SIG-M5 treated with dmso at 0.1 percent for 504 hours (cell line): ENCODE data around the gene CTIF.

Experiments
- DNase-seq: peaks from one replicate; lab custom pipeline; 2025; ENCODE audit not compliant: unreplicated experiment; lab: John Stamatoyannopoulos, UW

CTIF gene

DNA sequence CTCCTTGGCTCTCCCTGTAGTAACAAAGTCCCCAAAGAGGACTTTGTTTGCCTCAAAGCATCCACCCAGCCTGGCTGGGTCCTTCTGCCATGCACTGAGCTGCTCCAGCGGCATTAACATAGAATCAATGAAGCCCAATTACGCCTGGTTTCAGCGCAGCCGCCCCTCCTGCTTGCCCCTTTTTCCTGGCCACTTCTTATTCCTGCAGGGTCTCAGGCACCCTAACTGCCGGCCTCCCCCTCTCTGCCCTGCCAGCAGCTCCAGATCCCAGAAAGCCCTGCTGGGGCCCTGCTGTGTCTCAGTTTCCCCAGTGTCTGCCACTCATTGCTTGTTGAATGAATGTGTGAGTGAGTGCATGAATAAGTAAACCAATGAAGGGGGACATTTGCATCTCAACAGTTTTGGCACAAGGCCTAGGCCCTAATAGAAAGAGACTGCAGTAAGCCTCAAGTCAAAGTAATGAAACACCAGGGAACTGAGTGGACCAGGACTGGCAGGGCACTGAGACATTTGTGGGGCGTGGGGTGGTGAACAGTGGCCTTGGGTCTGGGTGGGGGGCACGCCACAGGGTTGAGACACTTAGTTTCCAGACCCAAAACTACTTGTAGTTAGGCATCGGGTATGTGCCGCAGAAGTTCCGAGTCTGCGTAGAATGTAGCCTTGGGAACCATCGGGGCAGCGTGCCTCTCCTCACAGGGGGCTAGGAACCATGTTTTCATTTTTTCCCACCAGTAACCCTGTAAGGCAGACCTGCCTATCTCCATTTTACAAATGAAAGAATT lies 351.3 kb downstream of the CTIF start:
- DNase-seq: no peak

DNA sequence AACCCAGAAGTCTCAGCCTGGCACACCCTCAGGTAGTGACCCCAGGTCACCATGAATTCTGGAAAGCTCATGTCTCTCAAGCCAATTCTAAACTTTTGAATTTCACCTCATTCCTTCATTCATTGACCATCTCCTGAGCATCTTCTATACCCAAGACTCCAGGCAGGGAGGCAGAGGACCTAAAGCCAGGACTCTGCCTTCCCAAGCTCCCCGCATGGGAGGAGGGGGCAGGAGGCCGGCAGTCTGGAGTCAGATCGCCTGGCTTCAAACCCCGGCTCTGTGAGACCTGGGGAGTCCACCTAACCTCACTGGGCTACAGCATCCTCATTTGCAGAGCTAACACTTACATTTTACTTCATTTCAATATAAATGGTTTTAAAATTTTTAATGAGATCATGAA lies 352.9 kb downstream of the CTIF start:
- no peak for DNase-seq

DNA sequence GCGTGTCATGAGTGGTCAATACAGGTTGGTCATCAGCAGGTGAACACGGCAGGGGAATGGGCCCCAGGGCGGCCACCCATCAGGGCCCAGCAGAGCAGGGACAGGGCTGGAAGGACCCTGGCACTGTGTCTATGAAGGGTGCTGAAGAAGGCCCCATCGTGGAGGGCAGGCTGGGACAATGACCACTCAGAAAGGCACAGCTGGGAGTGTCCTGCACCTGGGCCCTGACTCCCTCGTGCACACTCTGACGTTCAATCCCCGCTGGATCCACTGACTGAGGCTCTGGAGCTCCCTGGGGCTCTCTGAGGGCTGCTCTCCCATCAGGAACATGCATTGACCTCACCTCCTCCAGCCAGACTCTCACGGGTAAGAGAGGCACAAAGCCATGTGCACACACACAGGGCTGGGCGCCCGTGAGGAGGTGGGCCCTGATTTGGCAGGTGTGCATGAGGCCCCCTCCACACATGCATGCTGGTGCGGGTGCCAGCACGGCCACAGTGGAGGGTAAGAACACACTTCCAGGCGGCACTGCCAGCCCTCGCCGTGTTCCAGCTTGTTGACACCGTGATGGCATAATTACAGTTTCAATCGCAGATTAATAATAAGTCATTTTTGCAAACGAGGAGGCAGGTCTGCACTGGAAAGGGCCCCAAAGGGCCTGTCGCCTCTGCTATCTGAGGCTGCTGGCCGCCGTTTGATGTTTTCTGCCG lies 353.5 kb downstream of the CTIF start:
- no peak for DNase-seq

DNA sequence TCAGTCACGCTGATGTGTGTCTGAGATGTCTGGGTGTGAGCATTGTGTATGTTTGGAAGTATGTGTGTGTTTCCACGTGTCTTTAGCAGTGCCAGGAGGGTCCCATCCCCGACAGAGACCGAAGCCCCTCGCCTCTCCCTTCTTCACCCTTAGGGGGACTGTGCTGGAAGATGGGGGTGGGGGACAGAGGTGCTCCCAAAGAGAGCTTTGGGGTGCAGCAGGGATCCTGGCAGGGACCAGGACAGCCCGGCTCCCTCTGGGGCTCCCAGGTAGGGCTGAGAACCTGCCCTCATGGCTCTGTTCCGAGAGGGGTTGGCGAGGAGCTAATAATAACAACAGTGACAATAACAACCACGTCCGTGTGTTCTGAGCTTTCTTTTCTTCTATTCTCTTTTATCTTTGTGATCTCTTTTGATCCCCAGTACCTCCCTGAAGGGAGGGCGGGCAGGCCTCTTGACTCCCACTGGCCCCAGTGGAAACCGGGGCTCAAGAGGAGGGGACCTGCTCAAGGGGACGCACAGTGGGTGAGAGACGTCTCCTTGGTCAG lies 354.3 kb downstream of the CTIF start:
- DNase-seq: no peak

DNA sequence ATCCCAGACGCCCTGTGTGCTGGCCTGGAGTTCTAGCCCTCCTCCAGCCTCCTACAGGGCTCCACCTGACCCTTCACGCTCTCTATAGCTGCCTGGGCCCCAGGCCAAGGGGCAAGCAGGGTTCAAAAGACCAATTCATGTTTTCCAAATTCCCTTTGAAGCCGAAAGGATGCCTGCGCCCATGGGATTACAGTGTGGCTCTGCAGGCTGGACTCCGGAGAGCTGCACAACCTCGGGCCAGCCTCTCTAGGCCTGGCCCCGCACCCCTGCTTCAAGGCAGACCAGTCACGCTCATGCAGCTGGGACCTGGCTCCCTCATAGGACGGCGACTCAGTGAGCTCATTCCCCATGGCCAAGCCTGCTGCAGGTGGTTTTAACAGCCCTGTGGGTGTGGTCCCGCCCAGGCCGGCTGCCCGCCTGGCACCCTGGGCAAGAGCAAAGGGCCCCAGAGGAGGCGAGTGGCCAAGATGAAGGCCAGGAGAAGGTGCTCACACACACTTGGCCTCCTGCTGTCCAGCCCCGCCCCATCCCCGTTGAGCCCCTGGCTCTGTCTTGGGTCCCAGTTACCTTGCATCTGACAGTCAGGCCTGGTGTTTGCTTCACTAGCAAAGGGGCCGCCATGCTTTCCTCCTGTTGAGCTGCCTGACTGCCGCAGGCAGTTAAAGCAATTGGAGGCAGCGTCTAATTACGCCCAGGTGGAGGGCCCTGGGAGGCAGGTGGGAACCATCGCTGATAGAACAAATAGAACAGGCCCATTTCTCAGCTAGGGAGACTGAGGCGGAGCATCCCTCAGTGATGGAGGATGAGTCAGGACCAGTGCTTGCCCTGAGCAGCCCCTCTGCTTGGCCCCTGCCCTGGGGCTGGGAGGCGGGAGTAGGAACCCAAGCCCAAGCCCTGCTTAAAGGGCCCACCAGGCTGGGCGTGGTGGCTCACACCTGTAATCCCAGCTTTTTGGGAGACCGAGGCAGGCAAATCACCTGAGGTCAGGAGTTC lies 355.1 kb downstream of the CTIF start:
- DNase-seq: no peak

DNA sequence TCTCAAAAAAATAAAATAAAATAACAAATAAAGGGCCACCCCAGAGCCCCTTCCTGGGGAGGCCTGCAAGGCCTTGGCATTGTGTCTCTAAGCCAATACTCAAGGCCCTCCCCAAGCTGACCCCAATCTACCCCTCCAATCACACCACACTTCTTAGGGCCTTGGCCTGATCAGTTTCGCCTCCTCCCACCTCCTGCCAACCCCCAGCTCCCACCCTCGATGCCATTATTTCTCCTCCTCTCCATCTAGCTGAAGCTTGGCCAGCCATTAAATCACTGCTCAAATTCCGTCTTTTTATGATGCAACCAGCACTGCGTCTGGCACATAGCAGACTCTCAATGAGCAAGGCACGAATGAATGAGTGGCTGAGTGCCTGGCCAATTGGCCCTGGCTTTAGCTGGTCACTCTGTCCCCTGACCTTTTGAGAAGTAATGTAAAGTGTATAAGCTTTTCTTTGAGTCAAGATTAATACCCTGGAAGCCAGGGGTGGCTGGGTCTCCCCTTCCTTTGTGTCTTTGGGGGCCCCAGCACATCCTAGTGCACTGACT lies 356.0 kb downstream of the CTIF start:
- no peak for DNase-seq

DNA sequence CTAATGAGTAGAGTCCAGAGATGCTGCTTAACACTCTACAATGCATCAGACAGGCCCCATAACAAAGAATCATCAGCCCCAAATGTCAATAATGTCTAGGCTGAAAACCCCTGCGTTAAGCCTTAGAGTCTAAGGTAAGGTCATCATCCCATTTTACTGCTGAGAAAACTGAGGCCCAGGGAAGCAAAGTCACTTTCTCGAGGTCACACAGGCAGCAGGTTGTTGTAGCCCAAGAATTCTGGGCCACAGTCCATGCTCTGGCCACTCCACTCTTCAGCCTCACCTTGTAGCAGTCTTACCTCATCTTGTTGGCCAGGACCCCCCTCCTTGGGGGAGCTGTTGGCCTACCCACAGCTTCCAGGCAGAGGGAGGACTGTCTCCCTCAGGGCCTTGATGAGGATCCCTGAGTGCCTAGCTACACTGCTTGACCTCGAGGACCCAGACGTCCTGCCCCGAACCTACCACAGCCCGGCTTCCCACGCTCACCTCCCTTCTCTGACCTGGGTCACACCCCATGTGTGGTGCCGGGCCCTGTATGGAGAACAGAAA lies 357.6 kb downstream of the CTIF start:
- no peak for DNase-seq

DNA sequence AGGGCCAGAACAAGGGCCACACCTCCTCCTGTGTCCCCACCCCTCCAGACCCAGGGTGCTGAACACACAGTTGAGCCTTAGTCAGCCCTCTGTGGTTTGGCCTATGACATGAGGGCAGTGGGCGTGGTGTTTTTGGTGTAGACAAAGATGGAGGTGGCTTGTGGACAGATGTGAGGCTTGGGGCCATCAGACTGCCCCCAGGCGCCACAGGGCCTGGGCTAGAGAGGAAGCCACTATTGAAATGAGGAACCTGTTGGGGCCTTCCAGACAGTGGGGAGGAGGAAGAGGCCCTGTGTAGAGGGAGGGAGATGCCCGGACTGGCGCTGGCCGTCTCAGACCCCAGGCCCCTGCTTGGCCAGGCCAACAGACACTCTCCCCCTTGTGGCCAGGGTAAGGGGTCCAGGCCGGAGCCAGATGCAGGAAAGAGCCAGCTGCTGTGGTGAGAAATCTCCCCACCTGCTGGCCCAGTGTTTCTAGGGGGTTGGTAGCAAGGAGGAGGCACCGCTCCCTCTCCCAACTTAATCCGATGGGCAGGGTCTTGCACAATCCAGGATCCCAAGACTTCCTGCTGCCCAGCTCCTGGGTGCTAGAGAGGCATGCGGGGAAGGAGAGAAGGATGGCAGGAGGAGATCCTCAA lies 358.2 kb downstream of the CTIF start:
- peak; percentile 95 for DNase-seq

DNA sequence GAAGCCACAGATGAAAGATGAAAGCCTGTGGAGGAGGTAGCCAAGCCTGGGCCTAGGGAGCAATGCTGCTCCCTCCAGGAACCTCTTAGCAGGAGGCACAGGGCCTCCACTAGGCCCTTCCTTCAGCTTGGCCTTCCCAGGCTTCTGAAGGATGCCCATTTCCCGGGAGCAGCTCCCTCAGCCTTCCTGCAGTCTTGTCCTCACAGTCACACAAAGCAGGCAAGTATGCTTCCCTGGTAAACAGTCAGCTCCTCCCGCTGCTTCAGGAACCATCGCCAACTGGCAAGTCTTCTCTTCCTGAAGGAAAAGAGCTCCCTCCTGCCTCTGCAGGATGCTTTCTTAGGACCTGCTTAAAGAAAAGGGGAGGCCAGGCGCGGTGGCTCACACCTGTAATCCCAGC lies 358.7 kb downstream of the CTIF start:
- DNase-seq: no peak

DNA sequence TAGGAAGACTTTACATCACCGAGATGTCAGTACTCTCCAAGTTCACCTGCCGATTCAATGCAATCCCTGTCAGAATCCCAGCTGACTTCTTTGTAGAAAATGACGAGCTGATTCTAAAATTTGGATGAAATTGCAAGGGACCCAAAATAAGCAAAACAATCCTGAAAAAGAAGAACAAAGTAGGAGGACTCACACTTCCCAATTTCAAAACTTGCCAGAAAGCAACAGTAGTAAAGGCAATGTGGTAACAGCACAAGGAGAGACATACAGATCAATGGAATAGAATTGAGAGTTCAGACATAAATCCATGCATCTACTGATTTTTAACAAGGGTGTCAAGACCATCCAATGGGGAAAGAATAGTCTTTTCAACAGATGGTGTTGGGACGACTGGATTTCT lies 359.7 kb downstream of the CTIF start:
- DNase-seq: peak; percentile 8

DNA sequence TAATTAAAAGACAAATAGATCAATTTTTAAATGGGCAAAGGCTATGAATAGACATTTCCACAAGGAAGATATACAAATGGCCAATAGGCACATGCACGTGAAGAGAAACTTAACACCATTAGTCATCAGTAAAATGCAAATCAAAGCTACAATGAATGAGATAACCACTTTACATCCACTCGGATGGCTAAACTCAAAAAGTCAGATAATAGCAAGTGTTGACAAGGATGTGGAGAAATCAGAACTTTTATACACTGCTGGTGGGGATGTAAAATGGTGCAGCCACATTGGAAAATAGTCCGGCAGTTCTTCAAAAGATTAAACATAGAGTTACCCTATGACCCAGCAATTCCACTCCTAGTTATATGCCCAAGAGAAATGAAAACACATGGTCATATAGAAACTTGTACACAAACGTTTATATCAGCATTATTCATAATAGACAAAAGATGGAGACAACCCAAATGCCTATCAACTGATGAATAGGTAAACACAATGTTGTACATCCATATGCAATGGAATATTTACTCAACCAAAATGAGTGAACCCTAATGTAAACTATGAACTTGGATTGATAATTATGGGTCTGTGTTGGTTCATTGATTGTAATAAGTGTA lies 360.8 kb downstream of the CTIF start:
- no peak for DNase-seq

DNA sequence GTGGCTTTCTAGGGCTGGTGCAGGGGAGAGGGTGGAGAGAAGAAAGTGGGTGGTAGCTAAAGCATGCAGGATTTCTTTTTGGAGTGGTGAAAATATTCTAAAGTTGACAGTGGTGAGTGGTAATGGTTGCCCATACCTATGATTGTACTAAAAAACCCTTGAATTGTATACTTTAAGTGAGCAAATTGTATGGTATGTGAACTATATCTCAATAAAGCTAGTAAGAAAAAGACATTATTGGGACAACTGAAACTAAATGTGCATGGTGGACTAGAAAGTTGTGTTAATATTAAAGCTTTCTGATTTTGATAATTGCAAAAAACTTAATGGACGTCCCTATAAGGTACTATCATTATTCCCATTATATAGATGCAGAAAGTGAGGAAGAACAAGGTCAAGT lies 361.6 kb downstream of the CTIF start:
- no peak for DNase-seq

DNA sequence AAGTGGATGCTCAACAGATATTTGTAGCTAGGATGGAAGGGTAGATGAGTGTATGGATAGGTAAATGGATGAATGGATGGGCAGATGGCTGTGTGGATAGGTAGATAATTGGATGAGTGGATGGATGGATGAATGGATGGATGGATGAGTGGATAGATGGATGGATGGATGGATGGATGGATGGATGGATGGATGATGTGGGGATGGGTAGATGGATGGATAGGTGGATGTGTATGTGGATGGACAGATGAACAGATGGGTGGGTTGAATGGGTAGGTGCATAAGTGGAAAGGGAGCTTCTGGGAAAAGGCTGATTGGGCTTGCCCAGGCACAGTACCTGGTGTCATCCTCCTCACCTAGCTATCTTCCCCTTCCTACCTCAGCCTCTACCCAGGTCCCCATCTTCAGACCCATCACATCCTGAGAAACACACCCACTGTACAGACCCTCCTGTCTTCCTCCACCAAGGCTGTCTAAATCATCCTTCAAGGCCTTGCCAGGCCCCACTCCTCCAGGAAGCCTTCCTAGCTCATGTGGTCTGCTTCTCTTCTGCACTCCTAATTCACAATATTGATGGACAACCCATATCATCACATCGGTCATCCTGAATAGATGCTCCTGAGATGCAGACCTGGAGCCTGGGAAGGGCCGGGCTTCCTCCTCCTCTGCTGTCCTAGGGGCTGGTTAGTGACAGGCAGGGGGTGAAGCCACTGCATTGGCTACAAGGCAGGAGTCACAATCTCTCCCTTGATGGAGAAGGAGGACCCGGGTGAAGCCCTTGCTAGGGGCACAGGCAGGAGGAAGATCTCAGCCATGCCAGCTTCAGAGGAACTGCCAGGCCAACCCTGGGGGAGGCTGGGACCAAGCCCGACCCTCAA lies 362.6 kb downstream of the CTIF start:
- no peak for DNase-seq

DNA sequence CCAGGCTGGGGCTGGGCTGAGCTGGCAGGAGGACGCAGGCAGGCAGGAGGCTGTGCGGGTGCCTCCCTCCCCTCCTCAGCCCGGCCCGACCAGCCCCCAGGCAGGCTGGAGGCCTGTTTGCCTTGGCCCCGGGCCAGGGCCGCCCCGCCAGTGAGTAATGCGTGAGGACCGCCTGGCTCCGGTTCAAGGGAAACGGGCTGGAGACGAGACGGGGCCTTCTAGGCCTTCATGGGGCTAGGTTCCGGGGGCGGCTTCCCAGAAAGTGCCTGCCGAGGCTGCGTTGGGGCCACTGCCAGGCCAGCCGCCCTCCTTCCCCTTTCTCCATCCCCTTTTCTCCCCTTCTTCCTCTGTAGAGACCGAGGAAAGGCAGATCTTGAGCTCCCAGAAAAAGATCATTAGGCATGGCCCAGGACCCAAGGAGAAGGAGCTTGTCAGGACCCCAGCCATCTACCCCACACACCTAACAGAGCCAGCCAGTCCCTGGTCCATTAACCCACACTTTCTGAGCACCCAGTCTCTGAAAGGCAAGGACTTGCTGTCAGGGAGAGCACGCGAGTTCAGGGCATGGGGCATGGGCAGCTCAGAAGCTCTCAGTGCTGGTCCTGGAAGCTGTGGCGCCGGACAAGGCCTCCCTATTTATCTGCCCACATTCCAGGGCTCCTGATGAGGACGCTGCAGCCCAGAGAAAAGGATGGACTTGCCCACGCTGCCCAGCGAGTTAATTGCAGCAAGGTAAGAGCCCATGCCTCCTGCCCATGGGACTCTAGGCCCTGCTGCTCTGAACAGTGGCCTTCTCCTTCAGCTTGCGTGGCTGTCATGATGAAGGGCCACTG lies 363.4 kb downstream of the CTIF start:
- DNase-seq: no peak

DNA sequence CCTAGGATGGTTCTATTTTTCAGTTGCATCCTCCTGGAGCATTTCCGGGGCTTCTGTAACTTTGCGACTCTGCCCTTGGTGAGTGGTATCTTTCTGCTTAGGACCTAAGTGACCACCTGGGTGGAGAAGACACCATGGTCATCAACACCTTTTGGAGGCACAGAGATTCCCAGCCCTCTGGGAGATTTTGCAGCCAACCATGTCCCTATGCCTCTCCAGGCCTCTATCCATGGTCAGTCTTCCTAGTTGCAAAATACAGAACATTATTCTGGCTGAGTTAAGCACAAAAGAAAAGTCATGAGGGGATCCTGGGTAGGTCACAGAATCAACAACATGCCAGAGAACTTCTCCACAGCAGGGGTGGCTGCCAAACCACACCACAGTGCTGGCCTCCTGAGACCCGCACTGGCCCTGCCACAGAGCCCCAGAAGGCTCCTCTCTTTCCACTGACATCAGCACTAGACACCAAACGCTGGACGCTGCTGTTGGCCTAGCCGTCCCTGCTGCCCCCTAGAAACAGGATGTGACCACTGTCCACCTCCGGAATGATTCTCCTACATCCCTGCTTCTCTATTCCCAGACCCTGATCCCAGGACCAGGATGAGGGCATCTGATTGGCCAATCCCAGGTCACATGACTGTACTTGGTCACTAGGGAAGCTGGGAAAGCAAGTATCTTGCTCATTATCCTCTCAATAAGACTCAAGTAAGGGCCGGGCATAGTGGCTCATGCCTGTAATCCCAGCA lies 364.2 kb downstream of the CTIF start:
- no peak for DNase-seq

DNA sequence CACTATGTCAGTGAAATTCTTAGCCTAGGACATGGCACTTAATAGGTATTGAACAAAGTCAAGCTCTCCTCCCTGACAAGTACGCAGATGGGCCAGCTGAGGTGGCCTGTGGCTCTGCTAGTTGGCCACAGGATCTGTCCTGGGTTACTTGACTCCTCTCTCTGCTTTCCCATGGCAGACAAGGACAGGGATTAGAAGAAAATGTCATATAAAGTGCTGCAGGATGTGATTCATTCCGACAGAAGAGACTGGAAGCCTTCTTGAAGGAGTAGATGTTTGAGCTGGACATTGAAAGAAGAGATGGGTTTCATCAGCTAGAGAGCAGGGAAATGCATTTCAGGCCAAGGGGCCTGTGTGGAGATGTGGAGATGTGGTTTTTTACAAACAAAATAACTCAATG lies 365.3 kb downstream of the CTIF start:
- no peak for DNase-seq

DNA sequence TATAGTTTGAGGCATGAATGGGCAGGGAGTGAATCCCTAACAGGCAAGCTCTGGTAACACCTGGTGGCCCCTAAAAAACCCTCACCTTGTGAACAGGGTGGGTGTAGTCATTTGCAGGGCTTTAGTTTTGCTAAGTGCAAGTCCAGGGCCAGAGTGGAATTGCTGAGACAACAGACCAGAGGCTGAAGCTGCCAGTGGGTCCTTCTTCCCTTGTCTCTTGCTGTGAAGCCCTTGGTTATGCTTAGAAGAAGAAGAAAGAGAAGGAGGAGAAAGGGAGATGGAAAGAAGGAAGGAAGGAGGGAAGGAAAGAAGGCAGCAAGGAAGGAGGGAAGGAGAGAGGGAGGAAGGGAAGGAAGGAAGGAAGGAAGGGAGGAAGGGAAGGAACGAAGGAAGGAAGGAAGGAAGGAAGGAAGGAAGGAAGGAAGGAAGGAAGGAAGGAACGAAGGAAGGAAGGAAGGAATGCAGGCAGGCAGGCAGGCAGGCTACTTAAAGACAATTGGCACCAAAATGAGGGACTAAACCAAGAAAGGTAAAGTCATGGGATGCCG lies 366.1 kb downstream of the CTIF start:
- DNase-seq: no peak
